ENCODE data around the gene SELENOI.
"Not testable (repeated sequence)": the region's sequence is repeated elsewhere in the genome, so short reads cannot be mapped to it uniquely, and the experiment has no call there.

The SELENOI gene

DNA sequence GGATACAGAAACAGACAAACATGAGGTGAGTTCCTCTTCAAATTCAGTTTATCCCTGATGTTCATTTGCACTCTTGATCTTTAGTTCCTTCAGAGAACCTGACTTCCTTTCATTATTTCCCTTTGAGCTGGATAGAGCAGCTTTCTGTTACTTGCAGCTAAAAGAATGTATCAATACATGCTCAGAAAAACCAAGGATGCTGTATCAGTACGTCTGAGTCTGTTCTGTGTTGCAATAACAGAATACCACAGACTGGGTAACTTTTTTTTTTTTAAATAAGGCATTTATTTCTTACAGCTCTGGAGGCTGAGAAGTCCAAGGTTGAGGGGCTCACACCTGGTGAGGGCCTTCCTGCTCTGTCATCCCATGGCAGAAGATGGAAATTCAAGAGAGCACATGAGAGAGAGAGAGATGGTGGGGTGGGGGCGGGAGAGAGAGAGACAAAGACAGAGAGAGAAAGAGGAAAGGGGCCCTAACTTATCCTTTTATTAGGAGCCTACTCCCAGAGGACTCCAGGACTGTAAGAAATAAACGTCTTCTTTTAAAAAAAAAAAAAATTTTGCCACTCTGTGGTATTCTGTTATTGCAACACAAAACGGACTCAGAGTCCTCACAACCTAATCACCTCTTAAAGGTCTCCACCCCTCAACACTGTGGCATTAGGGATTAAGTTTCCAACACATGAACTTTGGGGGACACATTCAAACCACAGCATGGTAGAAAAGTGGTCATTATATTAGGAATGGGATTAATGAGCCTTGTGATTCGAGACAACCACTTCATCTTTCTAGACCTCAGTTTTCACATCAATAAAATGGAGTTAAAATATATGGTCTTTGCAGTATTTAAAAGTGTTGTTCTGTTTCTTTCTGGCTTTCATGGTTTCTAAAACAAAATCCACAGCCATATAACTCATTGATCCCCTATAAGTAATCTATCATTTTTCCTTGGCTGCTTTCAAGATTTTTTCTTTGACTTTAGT is 18.4 kb upstream of the SELENOI start:
- DNase-seq = no peak

- not testable (repeated sequence) for DNase-seq
These were observed 16.9 kb upstream of the SELENOI start for GRCh38 chr2:26329083-26329482.

DNA sequence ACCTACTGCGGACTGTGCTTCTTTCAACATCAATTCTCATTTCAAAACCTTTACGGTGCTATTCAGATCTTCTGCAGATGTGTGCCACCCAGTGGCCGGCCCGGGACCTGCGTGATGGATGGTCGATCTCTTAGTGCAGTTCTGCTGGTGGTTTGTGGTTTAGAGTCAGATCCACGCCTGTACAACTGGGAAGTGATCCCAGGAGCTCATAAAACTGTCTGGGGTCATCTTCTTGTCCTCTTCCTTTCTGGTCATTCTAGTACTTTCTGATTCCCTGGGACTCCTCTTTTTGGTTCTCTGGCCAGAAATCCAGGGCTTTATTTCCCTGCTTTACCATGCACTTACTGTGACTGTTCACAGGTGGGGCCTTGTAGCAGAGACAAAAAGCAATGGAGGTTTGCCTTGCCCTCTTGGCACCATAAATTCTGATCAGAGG is 15.8 kb upstream of the SELENOI start:
- DNase-seq = peak; percentile 43 to 79 (median 63)

- no peak for DNase-seq
These were observed 15.3 kb upstream of the SELENOI start for GRCh38 chr2:26330604-26331003.

DNA sequence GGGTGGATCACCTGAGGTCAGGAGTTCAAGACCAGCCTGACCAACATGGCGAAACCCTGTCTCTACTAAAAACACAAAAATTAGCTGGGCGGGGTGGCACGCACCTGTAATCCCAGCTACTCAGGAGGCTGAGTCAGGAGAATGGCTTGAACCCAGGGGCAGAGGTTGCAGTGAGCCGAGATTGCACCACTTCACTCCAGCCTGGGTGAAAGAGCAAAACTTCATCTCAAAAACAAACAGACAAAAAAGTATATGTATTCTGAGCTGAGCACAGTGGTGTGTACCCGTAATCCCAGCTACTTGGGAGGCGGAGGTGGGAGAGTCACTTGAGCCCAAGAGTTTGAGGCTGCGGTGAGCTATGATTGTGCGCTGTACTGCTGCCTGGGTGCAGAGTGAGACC is 14.6 kb upstream of the SELENOI start:
- DNase-seq = not testable (repeated sequence)

GRCh38 chr2:26333293-26333692 is 12.7 kb upstream of the SELENOI start:
- DNase-seq = no peak

DNA sequence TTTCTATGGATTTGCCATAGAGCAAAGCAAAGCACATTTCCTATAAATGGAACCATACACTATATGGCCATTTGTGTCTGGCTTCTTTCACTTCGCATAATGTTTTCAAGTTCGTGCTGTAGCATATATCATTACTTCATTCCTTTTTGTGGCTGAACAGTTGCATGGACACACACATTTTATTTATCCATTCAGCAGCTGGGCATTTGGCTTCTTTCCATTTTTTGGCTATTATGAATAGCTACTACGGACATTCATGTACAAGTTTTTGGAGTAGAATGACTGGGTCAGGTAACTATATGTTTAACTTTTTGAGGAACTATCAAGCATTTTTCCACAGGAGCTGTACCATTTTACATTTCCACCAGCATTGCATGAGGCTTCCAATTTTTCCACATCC is 10.7 kb upstream of the SELENOI start:
- DNase-seq = no peak

GRCh38 chr2:26336719-26337118 is 9.2 kb upstream of the SELENOI start:
- DNase-seq = no peak

- DNase-seq = no peak
These were observed 8.6 kb upstream of the SELENOI start for GRCh38 chr2:26337298-26337697.

GRCh38 chr2:26340831-26341230 is 5.1 kb upstream of the SELENOI start:
- no peak for DNase-seq

DNA sequence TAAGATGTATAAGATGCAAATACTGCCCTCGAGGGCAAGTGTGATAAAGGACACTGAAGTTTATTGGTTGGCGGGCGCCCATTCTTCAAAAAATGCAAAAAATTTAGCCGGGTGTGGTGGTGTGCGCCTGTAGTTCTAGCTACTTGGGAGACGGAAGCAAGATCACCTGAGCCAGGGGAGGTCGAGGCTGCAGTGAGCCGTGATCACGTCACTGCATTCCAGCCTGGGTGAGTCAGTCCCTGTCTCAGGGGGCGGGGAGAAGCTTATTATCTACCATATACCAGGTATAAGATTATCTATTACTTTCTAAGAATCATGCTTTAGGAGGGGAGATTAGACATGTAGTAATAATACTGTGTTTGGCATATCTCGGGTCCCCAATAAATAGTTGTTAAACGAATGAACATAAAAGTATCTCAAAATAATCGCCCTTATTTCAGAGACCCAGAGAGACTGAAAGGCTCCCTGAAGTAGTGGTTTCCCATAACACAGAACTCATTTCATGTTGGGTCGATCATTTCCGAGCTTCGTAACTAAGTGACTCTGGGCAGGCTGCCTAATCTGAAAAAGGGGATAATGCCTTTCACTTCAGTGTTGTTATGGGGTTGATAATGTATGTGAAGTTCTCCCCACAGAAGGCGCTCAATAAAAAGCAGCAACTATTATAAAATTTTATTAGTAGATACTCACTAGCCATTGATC is 1.2 kb upstream of the SELENOI start:
- DNase-seq = no peak

DNA sequence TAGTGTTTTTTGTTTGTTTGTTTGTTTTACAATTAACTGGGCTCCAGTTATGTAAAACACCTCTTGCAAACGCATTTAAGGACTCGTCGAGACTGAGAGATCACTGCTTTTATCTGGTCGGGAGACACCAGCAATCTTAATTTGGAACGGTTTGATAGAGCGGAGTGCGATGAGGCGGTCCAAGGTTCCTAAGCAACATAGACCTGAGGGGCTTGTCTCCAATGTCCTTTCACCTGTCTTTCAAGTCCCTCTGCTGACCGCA is 729 bp upstream of the SELENOI start:
- DNase-seq = no peak

GRCh38 chr2:26346454-26347053 is 611 bp downstream of the SELENOI start, which contains the start of gene ADGRF3:
Gene ADGRF3, minus strand, starts transcription at chr2:26346789. Its CDS starts 555 bp downstream, at chr2:26346234.
- DNase-seq = peak; percentile 43 to 79 (median 59)

GRCh38 chr2:26347286-26347865 is 1.4 kb downstream of the SELENOI start:
- peak in 1 of 5 donors; percentile 16 for DNase-seq

DNA sequence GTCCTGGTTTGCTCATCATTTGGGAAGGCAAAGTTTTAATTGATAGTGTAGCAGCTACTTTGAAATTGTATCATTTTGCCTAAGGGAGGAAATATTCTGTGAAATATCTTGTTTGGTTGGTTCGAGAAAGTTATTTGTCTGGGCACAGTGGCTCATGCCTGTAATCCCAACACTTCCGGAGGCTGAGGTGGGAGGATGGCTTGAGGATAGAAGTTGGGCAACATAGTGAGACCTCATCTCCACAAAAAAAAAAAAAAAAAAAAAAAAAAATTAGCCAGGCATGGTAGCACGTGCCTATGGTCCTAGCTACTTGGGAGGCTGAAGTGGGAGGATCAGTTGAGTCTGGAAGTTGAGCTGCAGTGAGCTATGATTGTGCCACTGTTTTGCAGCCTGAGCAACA is 3.7 kb downstream of the SELENOI start:
- no peak for DNase-seq

DNA sequence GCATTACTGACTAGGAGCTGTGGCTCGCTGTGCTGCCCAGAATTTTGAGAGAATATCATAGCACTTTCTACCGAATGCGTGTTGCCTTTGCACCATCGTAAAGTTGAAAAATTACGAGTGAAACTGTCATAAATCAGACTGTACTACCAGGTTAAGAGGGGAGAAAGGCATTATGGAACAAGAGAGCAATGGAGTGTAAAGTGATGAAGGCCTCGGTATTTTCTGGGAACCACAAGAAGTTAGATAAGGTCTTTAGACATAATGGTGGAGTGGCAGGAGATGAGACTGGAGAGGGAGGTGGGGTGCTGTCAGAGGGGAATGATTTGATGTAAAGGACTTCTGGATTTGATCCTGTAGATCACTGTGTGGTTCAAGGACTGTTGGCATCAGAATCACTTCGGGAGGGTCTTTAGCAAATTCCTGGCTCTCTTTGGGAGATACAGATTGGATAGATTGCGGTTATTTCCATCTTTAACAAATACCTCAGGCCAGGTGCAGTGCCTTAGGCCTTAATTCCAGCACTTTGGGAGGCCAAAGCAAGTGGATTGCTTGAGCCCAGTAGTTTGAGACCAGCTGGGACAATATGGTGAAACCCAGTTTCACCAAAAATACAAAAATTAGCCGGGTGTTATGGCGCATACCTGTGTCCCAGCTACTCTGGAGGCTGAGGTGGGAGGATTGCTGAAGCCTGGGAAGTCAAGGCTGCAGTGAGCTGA is 5.6 kb downstream of the SELENOI start:
- no peak for DNase-seq

GRCh38 chr2:26352892-26353291 is 6.9 kb downstream of the SELENOI start:
- no peak for DNase-seq

- not testable (repeated sequence) for DNase-seq
These were observed 8.5 kb downstream of the SELENOI start for GRCh38 chr2:26354469-26354868.

DNA sequence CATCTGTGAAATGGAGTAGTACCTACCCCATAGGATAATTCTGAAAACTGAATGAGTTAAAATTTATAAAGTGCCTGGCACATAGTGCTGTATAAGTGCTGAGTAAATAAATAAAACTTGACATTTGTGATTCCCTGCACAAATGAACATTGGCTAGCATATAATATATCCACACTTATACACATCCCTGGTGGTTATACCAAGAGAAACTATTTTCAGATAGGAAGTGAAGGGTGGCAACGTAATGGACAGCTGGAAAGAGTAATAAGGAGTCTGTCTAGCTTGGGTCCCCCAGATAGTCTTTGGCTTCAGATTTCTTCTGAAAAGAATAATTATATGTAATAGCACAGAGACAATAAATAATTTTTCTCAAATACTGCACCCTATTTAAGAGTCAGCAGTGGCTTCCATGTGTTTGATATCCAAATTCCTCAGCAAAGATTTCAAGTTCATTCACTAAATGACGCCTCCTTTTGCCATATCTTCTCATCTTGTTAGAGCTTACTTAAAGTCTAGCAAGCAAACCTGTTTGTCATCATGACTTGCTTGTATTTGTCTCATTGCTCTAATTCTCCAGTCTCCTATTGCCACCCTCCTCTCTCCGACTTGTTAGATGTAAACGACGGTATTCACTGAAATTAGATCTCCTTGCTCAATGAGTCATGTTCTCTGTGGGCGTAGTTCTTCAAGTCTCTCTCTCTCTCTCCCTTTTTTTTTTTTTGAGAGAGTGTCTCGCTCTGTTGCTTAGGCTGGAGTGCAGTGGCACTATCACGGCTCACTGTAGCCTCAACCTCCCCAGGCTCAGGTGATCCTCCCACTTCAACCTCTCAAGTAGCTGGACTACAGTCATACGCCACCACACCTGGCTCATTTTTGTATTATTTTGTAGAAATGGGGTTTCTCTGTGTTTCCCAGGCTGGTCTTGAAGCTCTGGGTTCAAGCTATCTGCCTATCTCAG is 9.4 kb downstream of the SELENOI start:
- peak in 1 of 5 donors; percentile 22 for DNase-seq

- DNase-seq = no peak
These were observed 10.2 kb downstream of the SELENOI start for GRCh38 chr2:26356111-26356510.

GRCh38 chr2:26356771-26357170 is 10.8 kb downstream of the SELENOI start:
- DNase-seq = no peak
